ENCODE results near the gene BACE2. TPM values are rescaled to one million over a fixed set of nuclear protein-coding genes. Genes with fewer than 3 reads are reported as not detected.

The BACE2 gene
- polyA plus RNA-seq, 2 of the 4 experiments (the other 2 are of a cell fraction), result 15.2 to 26.0 TPM

DNA sequence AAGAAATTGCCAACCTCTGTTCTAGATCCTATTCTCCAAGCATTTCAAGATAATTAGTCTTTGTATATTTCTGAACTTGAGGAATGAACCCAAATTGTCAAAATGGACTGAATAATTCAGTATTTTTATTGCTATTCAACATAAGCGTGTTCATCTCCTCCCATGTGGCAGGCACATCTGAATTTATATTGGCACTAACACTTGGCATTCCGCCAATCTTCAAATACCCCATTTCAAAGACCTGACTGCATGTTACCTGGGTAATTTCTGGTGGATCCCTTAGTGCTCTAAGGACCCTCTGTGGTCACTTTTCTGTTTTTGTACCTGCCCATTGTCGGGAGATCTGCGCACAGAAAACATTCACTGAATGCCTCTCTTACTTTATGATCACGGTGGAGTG lies 66.6 kb downstream of the BACE2 start:
- FAIRE-seq, result no peak

GRCh38 chr21:41235201-41235600 lies 67.2 kb downstream of the BACE2 start:
- DNase-seq (ENCODE audit: low read depth in 1 of 2, low spot score in 1 of 2) (no peak), ATAC-seq (no peak), FAIRE-seq (no peak)
- WGBS (ENCODE audit: missing lambda C conversion rate), result 67% methylated on average over 3 of the region's 3 CpGs
- TF ChIP-seq EP300 (IDR thresholded peaks at IDR 0.05) (no peak), RARB (CRISPR knock-in tag; IDR thresholded peaks at IDR 0.05) (no peak), ATOH8 (CRISPR knock-in tag; IDR thresholded peaks at IDR 0.05; ENCODE audit: low read depth) (no peak), CBX2 (IDR thresholded peaks at IDR 0.05; ENCODE audit: borderline replicate concordance, low read depth) (no peak), JUNB (IDR thresholded peaks at IDR 0.05) (no peak), RFX5 (IDR thresholded peaks at IDR 0.05) (no peak), SMC3 (IDR thresholded peaks at IDR 0.05) (no peak), HOXB5 (CRISPR knock-in tag; IDR thresholded peaks at IDR 0.05) (no peak), FOSB (CRISPR knock-in tag; IDR thresholded peaks at IDR 0.05) (no peak), ESRRA (IDR thresholded peaks at IDR 0.05; ENCODE audit: borderline replicate concordance, low read length) (no peak), POLR2AphosphoS2 (conservative IDR thresholded peaks at IDR 0.05; ENCODE audit: low read length) (no peak), FOSL2 (IDR thresholded peaks at IDR 0.05) (no peak), FOSL2 (CRISPR knock-in tag; IDR thresholded peaks at IDR 0.05) (no peak), E2F6 (IDR thresholded peaks at IDR 0.05; ENCODE audit: borderline replicate concordance, low read depth) (no peak), BHLHE40 (IDR thresholded peaks at IDR 0.05; ENCODE audit: low read depth, low read length) (no peak), RAD21 (conservative IDR thresholded peaks at IDR 0.05 in 1 of 2, IDR thresholded peaks at IDR 0.05 in 1 of 2) (no peak), MYC (IDR thresholded peaks at IDR 0.05; ENCODE audit: borderline replicate concordance, low read length) (no peak), HOXA7 (CRISPR knock-in tag; IDR thresholded peaks at IDR 0.05) (no peak)
- TF ChIP-seq, protein P1, sequence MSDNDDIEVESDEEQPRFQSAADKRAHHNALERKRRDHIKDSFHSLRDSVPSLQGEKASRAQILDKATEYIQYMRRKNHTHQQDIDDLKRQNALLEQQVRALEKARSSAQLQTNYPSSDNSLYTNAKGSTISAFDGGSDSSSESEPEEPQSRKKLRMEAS (IDR thresholded peaks at IDR 0.05), result no peak
- Histone ChIP-seq H3K4me2 (no peak overlapping the region), H3K27ac (no peak overlapping the region), H3K4me1 (no peaks in the 10 kb centered on the region), H3K4me3 (no peak overlapping the region), H3K9me3 (no peaks in the 10 kb centered on the region)
- CTCF ChIA-PET, result no interaction called here
- POLR2A ChIA-PET, result no interaction called here

More for the DNA sequence above, 66.6 kb downstream of the BACE2 start:
- Histone ChIP-seq H3K4me2 (no peak overlapping the region), H3K27ac (no peak overlapping the region), H3K9me3 (no peaks in the 10 kb centered on the region), H3K4me3 (no peak overlapping the region), H3K4me1 (no peaks in the 10 kb centered on the region)
- DNase-seq (ENCODE audit: low read depth in 1 of 2, low spot score in 1 of 2) (no peak), ATAC-seq (no peak)
- no peak for TF ChIP-seq BHLHE40 (IDR thresholded peaks at IDR 0.05; ENCODE audit: low read depth, low read length)
- TF ChIP-seq HMGXB4 (CRISPR knock-in tag; IDR thresholded peaks at IDR 0.05; ENCODE audit: borderline replicate concordance), result no peak
- no peak for TF ChIP-seq NPAS2 (CRISPR knock-in tag; IDR thresholded peaks at IDR 0.05; ENCODE audit: borderline replicate concordance)
- TF ChIP-seq ATOH8 (CRISPR knock-in tag; IDR thresholded peaks at IDR 0.05; ENCODE audit: low read depth), result no peak
- TF ChIP-seq CHD4 (IDR thresholded peaks at IDR 0.05; ENCODE audit: borderline replicate concordance), result no peak
- WGBS (ENCODE audit: missing lambda C conversion rate), result 77% methylated on average over 5 of the region's 5 CpGs
- POLR2A ChIA-PET, result no interaction called here
- CTCF ChIA-PET, result interaction anchor here (0.9 kb wide), 1 partner anchor 65 kb away, joined by 3 read pairs; no protein-coding TSS in a partner anchor
